ENCODE measurements around the gene AKAP7.
"Not testable (repeated sequence)": the region's sequence is repeated elsewhere in the genome, so short reads cannot be mapped to it uniquely, and the experiment has no call there.

The AKAP7 gene

GRCh38 chr6:131135244-131136020, at the start of gene AKAP7:
Gene AKAP7 (plus strand): TSS chr6:131135467. CDS start chr6:131135764, 297 bp downstream.
- Mint-ChIP-seq H3K27me3 (ENCODE audit: low read depth) (peaks cover 3% of the 10 kb centered on the region), H3K4me1 (peaks cover 23% of the 10 kb centered on the region), H3K36me3 (ENCODE audit: low read depth) (peaks cover 5% of the 10 kb centered on the region), H3K4me3 (peak within 1 kb of the TSS; percentile 86 to 97 (median 95)), H3K9me3 (no peaks in the 10 kb centered on the region), H3K27ac (peak within 1 kb of the TSS; percentile 97 to 99 (median 98))
- TF ChIP-seq CTCF (IDR thresholded peaks at IDR 0.05; ENCODE audit: unreplicated experiment in 3 of 3) = no peak

GRCh38 chr6:131090339-131090738, 44.9 kb upstream of the AKAP7 start:
- H3K4me3 Mint-ChIP-seq; H3K27ac Mint-ChIP-seq; H3K4me1 Mint-ChIP-seq; H3K27me3 Mint-ChIP-seq (ENCODE audit: low read depth); H3K36me3 Mint-ChIP-seq (ENCODE audit: low read depth): not testable (repeated sequence)
- H3K9me3 Mint-ChIP-seq = peaks cover 55% of the 10 kb centered on the region

- H3K9me3 Mint-ChIP-seq = peaks cover 55% of the 10 kb centered on the region
- not testable (repeated sequence) for H3K27me3 Mint-ChIP-seq (ENCODE audit: low read depth); H3K4me1 Mint-ChIP-seq; H3K36me3 Mint-ChIP-seq (ENCODE audit: low read depth); H3K4me3 Mint-ChIP-seq; H3K27ac Mint-ChIP-seq
Observed at GRCh38 chr6:131091944-131092343, 43.3 kb upstream of the AKAP7 start.

GRCh38 chr6:131093334-131093733, 41.9 kb upstream of the AKAP7 start:
- peaks cover 53% of the 10 kb centered on the region for H3K9me3 Mint-ChIP-seq
- no peak overlapping the region for H3K27ac Mint-ChIP-seq
- no peak overlapping the region for H3K4me3 Mint-ChIP-seq
- peaks cover 4% of the 10 kb centered on the region for H3K27me3 Mint-ChIP-seq (ENCODE audit: low read depth)
- no peaks in the 10 kb centered on the region for H3K36me3 Mint-ChIP-seq (ENCODE audit: low read depth)
- no peaks in the 10 kb centered on the region for H3K4me1 Mint-ChIP-seq
- TF ChIP-seq CTCF (IDR thresholded peaks at IDR 0.05; ENCODE audit: unreplicated experiment in 3 of 3) = no peak

- no peak overlapping the region for H3K27ac Mint-ChIP-seq
- H3K4me3 Mint-ChIP-seq = no peak overlapping the region
- peaks cover 43% of the 10 kb centered on the region for H3K9me3 Mint-ChIP-seq
- no peaks in the 10 kb centered on the region for H3K36me3 Mint-ChIP-seq (ENCODE audit: low read depth)
- no peak for TF ChIP-seq CTCF (IDR thresholded peaks at IDR 0.05; ENCODE audit: unreplicated experiment in 3 of 3)
- no peaks in the 10 kb centered on the region for H3K27me3 Mint-ChIP-seq (ENCODE audit: low read depth)
- H3K4me1 Mint-ChIP-seq = no peaks in the 10 kb centered on the region
Observed at GRCh38 chr6:131096786-131097185, 38.5 kb upstream of the AKAP7 start.

- H3K27me3 Mint-ChIP-seq (ENCODE audit: low read depth) = no peaks in the 10 kb centered on the region
- H3K4me3 Mint-ChIP-seq = no peak overlapping the region
- H3K4me1 Mint-ChIP-seq = peaks cover 7% of the 10 kb centered on the region
- no peaks in the 10 kb centered on the region for H3K36me3 Mint-ChIP-seq (ENCODE audit: low read depth)
- no peak overlapping the region for H3K27ac Mint-ChIP-seq
- H3K9me3 Mint-ChIP-seq = peaks cover 14% of the 10 kb centered on the region
- no peak for TF ChIP-seq CTCF (IDR thresholded peaks at IDR 0.05; ENCODE audit: unreplicated experiment in 3 of 3)
Observed at GRCh38 chr6:131101911-131102680, 33.2 kb upstream of the AKAP7 start.

Measured in nephron (organoid).